Skeletal muscle tissue (tissue), 4 donors: ENCODE measurements around the gene ATP7A. TPM values are rescaled to one million over a fixed set of nuclear protein-coding genes. Genes with fewer than 3 reads are reported as not detected.
"Not testable (repeated sequence)": the region's sequence is repeated elsewhere in the genome, so short reads cannot be mapped to it uniquely, and the experiment has no call there.

Source experiments
- H3K27ac ChIP-seq: one replicate; pipeline ENCODE4 v1.7.0; 2013; ENCODE audit warnings: mild to moderate bottlenecking, low read depth, low read length, inconsistent platforms
- H3K27me3 ChIP-seq, 3 donors: one replicate each; pipeline ENCODE4 v1.7.0; 2013; ENCODE audit warnings: low read length in 3 of 3; ENCODE audit not compliant: control insufficient read depth in 3 of 3, insufficient read depth in 3 of 3
- H3K36me3 ChIP-seq, 3 donors: one replicate each; pipeline ENCODE4 v1.7.0; 2013; ENCODE audit warnings: low read length in 3 of 3; ENCODE audit not compliant: control insufficient read depth in 3 of 3, insufficient read depth in 3 of 3
- H3K4me1 ChIP-seq, 3 donors: one replicate each; pipeline ENCODE4 v1.7.0; 2013; ENCODE audit warnings: low read length in 3 of 3, mild to moderate bottlenecking in 3 of 3; ENCODE audit not compliant: control insufficient read depth in 3 of 3, insufficient read depth in 3 of 3
- H3K4me3 ChIP-seq, 3 donors: one replicate each; pipeline ENCODE4 v1.7.0; 2013; ENCODE audit warnings: low read length in 3 of 3
- H3K9ac ChIP-seq, 3 donors: one replicate each; pipeline ENCODE4 v1.7.0; 2013; ENCODE audit warnings: low read length in 3 of 3, mild to moderate bottlenecking in 3 of 3, moderate library complexity in 2 of 3, low read depth in 1 of 3
- H3K9me3 ChIP-seq, 3 donors: one replicate each; pipeline ENCODE4 v1.7.0; 2013; ENCODE audit warnings: low read length in 3 of 3; ENCODE audit not compliant: control insufficient read depth in 3 of 3
- total RNA-seq: library from RNA; depleted of rRNA; stranded (reverse); fragments of >200 nt; gene quantifications from one replicate; pipeline ENCODE4 v1.2.3, GENCODE V29; 2014
- donor health status: Osteomylitis.

Gene ATP7A
- 15.1 TPM for total RNA-seq

GRCh38 chrX:77910108-77910840 is at the start of gene ATP7A:
Gene ATP7A (plus strand): TSS chrX:77910693. CDS start chrX:77971642, 60,949 bp downstream.
- no peaks in the 10 kb centered on the region for H3K36me3 ChIP-seq
- H3K9me3 ChIP-seq, result no peaks in the 10 kb centered on the region
- H3K27me3 ChIP-seq, result no peaks in the 10 kb centered on the region
- H3K4me1 ChIP-seq, result peaks cover 0 to 4% (median 3%) of the 10 kb centered on the region in 3 donors
- H3K9ac ChIP-seq, result peak within 1 kb of the TSS; percentile 80 to 95 (median 91)
- H3K4me3 ChIP-seq, result peak within 1 kb of the TSS; percentile 69 to 91 (median 87)
- H3K27ac ChIP-seq, result peak within 1 kb of the TSS; percentile 67

GRCh38 chrX:77875372-77875771 is 35.1 kb upstream of the ATP7A start:
- Histone ChIP-seq H3K4me1 (no peaks in the 10 kb centered on the region), H3K9ac (no peak overlapping the region), H3K27me3 (no peaks in the 10 kb centered on the region), H3K9me3 (no peaks in the 10 kb centered on the region), H3K36me3 (no peaks in the 10 kb centered on the region), H3K4me3 (no peak overlapping the region), H3K27ac (no peak overlapping the region)

GRCh38 chrX:77881418-77881817 is 29.1 kb upstream of the ATP7A start:
- H3K36me3 ChIP-seq, H3K9ac ChIP-seq, H3K9me3 ChIP-seq, H3K4me1 ChIP-seq, H3K27me3 ChIP-seq, H3K27ac ChIP-seq, H3K4me3 ChIP-seq: not testable (repeated sequence)

GRCh38 chrX:77892887-77893286 is 17.6 kb upstream of the ATP7A start:
- Histone ChIP-seq H3K4me3 (no peak overlapping the region), H3K9ac (no peak overlapping the region), H3K4me1 (peaks cover 0 to 11% (median 8%) of the 10 kb centered on the region in 3 donors), H3K27me3 (no peaks in the 10 kb centered on the region), H3K27ac (no peak overlapping the region), H3K9me3 (no peaks in the 10 kb centered on the region), H3K36me3 (no peaks in the 10 kb centered on the region)

- Histone ChIP-seq H3K36me3 (no peaks in the 10 kb centered on the region), H3K4me1 (peaks cover 0 to 11% (median 8%) of the 10 kb centered on the region in 3 donors), H3K9ac (peak overlapping the region in 1 of 3 donors; percentile 2), H3K27ac (no peak overlapping the region), H3K27me3 (no peaks in the 10 kb centered on the region), H3K4me3 (peak overlapping the region in 1 of 3 donors; percentile 22), H3K9me3 (no peaks in the 10 kb centered on the region)
Measured at GRCh38 chrX:77893713-77894112, 16.8 kb upstream of the ATP7A start.

- Histone ChIP-seq H3K36me3 (no peaks in the 10 kb centered on the region), H3K4me1 (peaks cover 0 to 11% (median 8%) of the 10 kb centered on the region in 3 donors), H3K4me3 (peak within 1 kb of the TSS; percentile 89 to 95 (median 91)), H3K9me3 (no peaks in the 10 kb centered on the region), H3K27me3 (no peaks in the 10 kb centered on the region), H3K27ac (peak within 1 kb of the TSS; percentile 94), H3K9ac (peak within 1 kb of the TSS; percentile 89 to 95 (median 93))
Measured at GRCh38 chrX:77894921-77895886, 15.3 kb upstream of the ATP7A start, which contains the start of gene MAGT1. Gene MAGT1 (minus strand): TSS chrX:77895435. CDS start chrX:77895410, 25 bp downstream.

- H3K27me3 ChIP-seq, result no peaks in the 10 kb centered on the region
- H3K27ac ChIP-seq, result peak within 1 kb of the TSS; percentile 88
- peaks cover 0 to 7% (median 0%) of the 10 kb centered on the region in 3 donors for H3K36me3 ChIP-seq
- no peaks in the 10 kb centered on the region for H3K9me3 ChIP-seq
- peak within 1 kb of the TSS; percentile 81 to 97 (median 82) for H3K9ac ChIP-seq
- peaks cover 0 to 8% (median 0%) of the 10 kb centered on the region in 3 donors for H3K4me1 ChIP-seq
- H3K4me3 ChIP-seq, result peak within 1 kb of the TSS; percentile 67 to 95 (median 75)
Measured at GRCh38 chrX:77899081-77899828, 11.2 kb upstream of the ATP7A start, which contains the start of gene COX7B. Gene COX7B (plus strand): TSS chrX:77899468. CDS start chrX:77899554, 86 bp downstream.

- H3K9ac ChIP-seq, result peak overlapping the region in 2 of 3 donors; percentile 81 to 82
- H3K27ac ChIP-seq, result peak overlapping the region; percentile 88
- no peaks in the 10 kb centered on the region for H3K27me3 ChIP-seq
- peaks cover 0 to 12% (median 4%) of the 10 kb centered on the region in 3 donors for H3K36me3 ChIP-seq
- H3K4me3 ChIP-seq, result peak overlapping the region; percentile 67 to 95 (median 75)
- no peaks in the 10 kb centered on the region for H3K9me3 ChIP-seq
- peaks cover 0 to 4% (median 0%) of the 10 kb centered on the region in 3 donors for H3K4me1 ChIP-seq
Measured at GRCh38 chrX:77900688-77901087, 9.8 kb upstream of the ATP7A start.

- Histone ChIP-seq H3K9ac (no peak overlapping the region), H3K36me3 (peaks cover 0 to 12% (median 4%) of the 10 kb centered on the region in 3 donors), H3K4me3 (peak overlapping the region in 1 of 3 donors; percentile 95), H3K27me3 (no peaks in the 10 kb centered on the region), H3K27ac (no peak overlapping the region), H3K9me3 (no peaks in the 10 kb centered on the region), H3K4me1 (peaks cover 0 to 4% (median 0%) of the 10 kb centered on the region in 3 donors)
Measured at GRCh38 chrX:77901506-77901905, 9.0 kb upstream of the ATP7A start.
